Loucy (cell line): ENCODE results near the gene THEMIS.
"Not testable (repeated sequence)": the region's sequence is repeated elsewhere in the genome, so short reads cannot be mapped to it uniquely, and the experiment has no call there.

ENCODE experiments used
- H2AFZ ChIP-seq: fragments of 200-600 bp; sonication (generic); 2 replicates; pipeline ENCODE4 v1.6.0; 2016; ENCODE audit warnings: antibody characterized with exemption, mild to moderate bottlenecking, low read length, moderate library complexity
- H3F3A ChIP-seq: fragments of 200-600 bp; 2 replicates; pipeline ENCODE4 v1.6.0; 2016; ENCODE audit warnings: antibody characterized with exemption, low read depth, mild to moderate bottlenecking
- H3K27me3 ChIP-seq: fragments of 200-600 bp; sonication (generic); 2 replicates; pipeline ENCODE4 v1.6.1; 2014; ENCODE audit warnings: low read length, mild to moderate bottlenecking; ENCODE audit not compliant: insufficient read depth, poor library complexity, severe bottlenecking
- H3K36me3 ChIP-seq: fragments of 200-600 bp; sonication (generic); 2 replicates; pipeline ENCODE4 v1.6.1; 2016; ENCODE audit warnings: low read length; ENCODE audit not compliant: insufficient read depth
- H3K4me1 ChIP-seq: fragments of 200-600 bp; sonication (generic); 2 replicates; pipeline ENCODE4 v1.5.1; 2014; ENCODE audit warnings: low read length, mild to moderate bottlenecking; ENCODE audit not compliant: insufficient read depth, poor library complexity, severe bottlenecking
- H3K4me2 ChIP-seq: fragments of 200-600 bp; sonication (generic); 2 replicates; pipeline ENCODE4 v1.6.0; 2014; ENCODE audit warnings: antibody characterized with exemption, low read length, low read depth, mild to moderate bottlenecking; ENCODE audit not compliant: poor library complexity, severe bottlenecking
- H3K4me3 ChIP-seq: fragments of 200-600 bp; sonication (generic); 2 replicates; pipeline ENCODE4 v1.5.1; 2014; ENCODE audit warnings: low read length, mild to moderate bottlenecking, mixed read lengths; ENCODE audit not compliant: poor library complexity, severe bottlenecking
- H3K79me2 ChIP-seq: fragments of 200-600 bp; sonication (generic); 2 replicates; pipeline ENCODE4 v1.6.1; 2014; ENCODE audit warnings: low read length; ENCODE audit not compliant: insufficient read depth
- H3K9ac ChIP-seq: fragments of 200-600 bp; sonication (generic); 2 replicates; pipeline ENCODE4 v1.6.0; 2014; ENCODE audit warnings: mild to moderate bottlenecking, low read depth, low read length, moderate library complexity; ENCODE audit not compliant: poor library complexity, severe bottlenecking
- H3K9me2 ChIP-seq: fragments of 200-600 bp; sonication (generic); replicated peaks from 2 replicates; pipeline ENCODE4 v1.6.1; 2016; ENCODE audit warnings: low read depth, low read length, mixed read lengths
- H3K9me3 ChIP-seq: fragments of 200-600 bp; sonication (generic); 2 replicates; pipeline ENCODE4 v1.6.1; 2014; ENCODE audit warnings: mild to moderate bottlenecking, antibody characterized with exemption, low read length, low read depth; ENCODE audit not compliant: insufficient read depth
- H4K20me1 ChIP-seq: fragments of 200-600 bp; sonication (generic); 2 replicates; pipeline ENCODE4 v1.6.0; 2014; ENCODE audit warnings: antibody characterized with exemption, low read length, mild to moderate bottlenecking; ENCODE audit not compliant: insufficient read depth, poor library complexity, severe bottlenecking
- EZH2phosphoT487 ChIP-seq: fragments of 200-600 bp; IDR thresholded peaks from 2 replicates; pipeline ENCODE4 v1.6.1; 2018; ENCODE audit warnings: antibody characterized with exemption, mild to moderate bottlenecking, moderate library complexity, borderline replicate concordance
- TF ChIP-seq, protein P1 (sequence below): fragments of 200-600 bp; sonication (generic); conservative IDR thresholded peaks from 2 replicates; pipeline ENCODE4 v1.5.1; 2014; ENCODE audit warnings: mild to moderate bottlenecking, antibody characterized with exemption, low read length

THEMIS gene

DNA sequence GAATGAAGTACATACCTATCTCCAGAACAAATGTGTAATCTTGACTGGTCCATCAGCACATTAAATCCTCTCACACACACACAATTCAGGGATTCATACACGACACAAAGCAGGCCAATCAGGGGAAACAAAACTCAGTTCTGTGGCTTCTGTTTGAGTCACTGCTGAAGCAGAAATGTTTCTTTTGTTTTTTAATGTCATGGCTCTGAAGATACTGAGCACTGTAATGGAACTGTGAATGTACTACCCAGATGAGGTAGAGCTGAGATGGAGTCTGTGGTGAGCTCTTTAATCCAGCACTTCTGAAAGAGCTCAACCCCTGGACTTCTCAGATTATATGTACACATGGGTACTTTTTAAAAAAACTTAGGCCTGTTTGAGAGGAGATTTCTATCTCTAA, 116.4 kb downstream of the THEMIS start:
- H3K4me2 ChIP-seq: no peak overlapping the region
- H3K79me2 ChIP-seq: peaks cover 42% of the 10 kb centered on the region; the same call in 1 of the 2 replicates
- H3K36me3 ChIP-seq: peaks cover 22% of the 10 kb centered on the region; the same call in 1 of the 2 replicates
- no peaks in the 10 kb centered on the region for H3K9me3 ChIP-seq
- no peaks in the 10 kb centered on the region for H3F3A ChIP-seq
- no peaks in the 10 kb centered on the region for H3K4me1 ChIP-seq
- H3K4me3 ChIP-seq: no peak overlapping the region
- H3K9me2 ChIP-seq: no peaks in the 10 kb centered on the region
- H4K20me1 ChIP-seq: peaks cover 4% of the 10 kb centered on the region
- H3K9ac ChIP-seq: no peak overlapping the region
- TF ChIP-seq EZH2phosphoT487: no peak
- TF ChIP-seq, protein P1, sequence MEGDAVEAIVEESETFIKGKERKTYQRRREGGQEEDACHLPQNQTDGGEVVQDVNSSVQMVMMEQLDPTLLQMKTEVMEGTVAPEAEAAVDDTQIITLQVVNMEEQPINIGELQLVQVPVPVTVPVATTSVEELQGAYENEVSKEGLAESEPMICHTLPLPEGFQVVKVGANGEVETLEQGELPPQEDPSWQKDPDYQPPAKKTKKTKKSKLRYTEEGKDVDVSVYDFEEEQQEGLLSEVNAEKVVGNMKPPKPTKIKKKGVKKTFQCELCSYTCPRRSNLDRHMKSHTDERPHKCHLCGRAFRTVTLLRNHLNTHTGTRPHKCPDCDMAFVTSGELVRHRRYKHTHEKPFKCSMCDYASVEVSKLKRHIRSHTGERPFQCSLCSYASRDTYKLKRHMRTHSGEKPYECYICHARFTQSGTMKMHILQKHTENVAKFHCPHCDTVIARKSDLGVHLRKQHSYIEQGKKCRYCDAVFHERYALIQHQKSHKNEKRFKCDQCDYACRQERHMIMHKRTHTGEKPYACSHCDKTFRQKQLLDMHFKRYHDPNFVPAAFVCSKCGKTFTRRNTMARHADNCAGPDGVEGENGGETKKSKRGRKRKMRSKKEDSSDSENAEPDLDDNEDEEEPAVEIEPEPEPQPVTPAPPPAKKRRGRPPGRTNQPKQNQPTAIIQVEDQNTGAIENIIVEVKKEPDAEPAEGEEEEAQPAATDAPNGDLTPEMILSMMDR: no peak
- H2AFZ ChIP-seq: no peak overlapping the region
- no peaks in the 10 kb centered on the region for H3K27me3 ChIP-seq

DNA sequence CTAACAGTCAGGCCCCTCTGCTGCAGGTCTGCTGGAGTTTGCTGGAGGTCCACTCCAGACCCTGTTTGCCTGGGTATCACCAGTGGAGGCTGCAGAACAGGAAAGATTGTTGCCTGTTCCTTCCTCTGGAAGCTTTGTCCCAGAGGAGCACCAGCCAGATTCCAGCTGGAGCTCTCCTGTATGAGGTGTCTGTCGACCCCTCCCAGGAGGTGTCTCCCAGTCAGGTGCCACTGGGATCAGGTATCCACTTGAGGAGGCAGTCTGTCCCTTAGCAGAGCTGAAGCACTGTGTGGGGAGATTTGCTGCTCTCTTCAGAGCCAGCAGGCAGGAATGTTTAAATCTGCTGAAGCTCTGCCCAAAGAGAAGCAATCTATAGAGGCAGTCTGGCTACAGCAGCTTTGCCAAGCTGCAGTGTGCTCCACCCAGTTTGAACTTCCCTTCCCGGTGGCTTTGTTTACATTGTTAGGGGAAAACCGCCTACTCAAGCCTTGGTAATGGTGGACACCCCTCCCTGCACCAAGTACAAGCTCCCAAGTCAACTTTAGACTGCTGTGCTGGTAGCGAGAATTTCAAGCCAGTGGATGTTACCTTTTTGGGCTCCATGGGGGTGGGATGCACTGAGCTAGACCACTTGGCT, 119.1 kb downstream of the THEMIS start:
- H3K4me1 ChIP-seq, H3K4me3 ChIP-seq, H3F3A ChIP-seq, H3K27me3 ChIP-seq, H3K9ac ChIP-seq, H3K9me3 ChIP-seq, H4K20me1 ChIP-seq, H2AFZ ChIP-seq, H3K9me2 ChIP-seq, H3K4me2 ChIP-seq: not testable (repeated sequence)
- peaks cover 18% of the 10 kb centered on the region; the same call in 1 of the 2 replicates for H3K36me3 ChIP-seq
- H3K79me2 ChIP-seq: peaks cover 25% of the 10 kb centered on the region; the same call in 1 of the 2 replicates

DNA sequence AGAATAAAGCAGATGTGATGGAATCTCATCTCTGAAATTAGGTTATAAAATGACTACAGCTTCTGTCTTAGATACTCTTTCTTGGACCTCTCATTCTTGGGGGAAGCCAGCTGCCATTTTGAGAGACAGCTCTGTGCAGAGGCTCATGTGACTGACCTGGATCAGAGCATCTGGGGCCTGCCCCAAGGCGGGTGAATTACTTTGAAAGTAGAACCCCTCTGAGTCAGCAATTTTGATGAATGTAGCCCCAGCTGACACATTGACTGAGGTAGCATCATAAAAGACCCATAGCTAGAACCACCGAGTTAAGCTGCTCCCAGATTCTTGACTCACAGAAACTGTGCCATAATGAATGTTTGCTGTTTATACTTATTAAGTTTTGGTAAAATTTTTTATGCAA, 124.5 kb downstream of the THEMIS start:
- H2AFZ ChIP-seq: no peak overlapping the region
- no peaks in the 10 kb centered on the region; the same call in 1 of the 2 replicates for H3K36me3 ChIP-seq
- H3F3A ChIP-seq: 0 out of 2 replicates have a peak, but pooled peaks cover 4% of the 10 kb centered on the region
- H3K27me3 ChIP-seq: no peaks in the 10 kb centered on the region
- H3K79me2 ChIP-seq: peaks cover 17% of the 10 kb centered on the region; the same call in 1 of the 2 replicates
- no peaks in the 10 kb centered on the region for H4K20me1 ChIP-seq
- no peak overlapping the region for H3K4me2 ChIP-seq
- H3K9ac ChIP-seq: no peak overlapping the region
- no peaks in the 10 kb centered on the region for H3K9me2 ChIP-seq
- H3K4me3 ChIP-seq: no peak overlapping the region
- no peaks in the 10 kb centered on the region for H3K4me1 ChIP-seq
- TF ChIP-seq, protein P1: no peak
- no peak for TF ChIP-seq EZH2phosphoT487
- H3K9me3 ChIP-seq: no peaks in the 10 kb centered on the region

DNA sequence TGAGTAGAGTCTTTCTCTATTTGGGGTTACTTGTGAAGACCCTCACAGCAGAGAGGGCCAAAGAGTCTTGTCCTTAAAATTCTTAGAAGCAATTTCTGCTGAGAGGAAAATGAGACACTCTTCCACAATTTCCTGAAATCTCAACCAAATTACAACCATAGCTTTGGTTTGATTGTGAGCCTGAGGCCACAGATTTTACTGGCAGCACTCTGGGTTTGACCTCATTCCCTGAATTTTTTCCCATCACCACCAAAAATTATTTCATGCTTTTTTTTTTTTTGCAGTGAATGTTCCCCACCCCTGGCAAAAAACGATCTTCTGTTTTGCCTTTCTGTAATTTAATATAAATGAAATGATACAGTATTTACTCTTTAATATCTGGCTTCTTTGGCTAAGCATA, 125.5 kb downstream of the THEMIS start:
- no peaks in the 10 kb centered on the region for H3K27me3 ChIP-seq
- no peak for TF ChIP-seq EZH2phosphoT487
- TF ChIP-seq, protein P1: no peak
- no peaks in the 10 kb centered on the region for H3K9me3 ChIP-seq
- no peak overlapping the region for H3K4me2 ChIP-seq
- H3K79me2 ChIP-seq: peaks cover 17% of the 10 kb centered on the region; the same call in 1 of the 2 replicates
- H3K9me2 ChIP-seq: no peaks in the 10 kb centered on the region
- no peak overlapping the region for H2AFZ ChIP-seq
- H4K20me1 ChIP-seq: no peaks in the 10 kb centered on the region
- H3F3A ChIP-seq: 0 out of 2 replicates have a peak, but pooled peaks cover 4% of the 10 kb centered on the region
- no peaks in the 10 kb centered on the region for H3K4me1 ChIP-seq
- H3K4me3 ChIP-seq: no peak overlapping the region
- H3K9ac ChIP-seq: no peak overlapping the region
- no peaks in the 10 kb centered on the region for H3K36me3 ChIP-seq
